OCI-LY3 (cell line): ENCODE measurements around the gene CHST2.

Experiments used
- H2AFZ ChIP-seq: fragments of 200-600, 300-600 bp; shearing (Covaris generic); 2 replicates; pipeline ENCODE4 v1.6.0; 2014; ENCODE audit warnings: antibody characterized with exemption, low read depth, low read length
- H3K27ac ChIP-seq: fragments of 200-600, 300-600 bp; sonication (generic); 2 replicates; pipeline ENCODE4 v1.5.1; 2014; ENCODE audit warnings: mild to moderate bottlenecking, low read length, moderate library complexity, mixed read lengths
- H3K27me3 ChIP-seq: fragments of 200-600, 300-600 bp; sonication (generic); 2 replicates; pipeline ENCODE4 v1.6.1; 2014; ENCODE audit warnings: low read depth, low read length, mixed read lengths
- H3K36me3 ChIP-seq: fragments of 200-600, 300-600 bp; sonication (generic); replicated peaks from 2 replicates; pipeline ENCODE3; 2014; ENCODE audit warnings: low read depth, low read length, mixed read lengths
- H3K4me1 ChIP-seq: fragments of 300-600, 200-600 bp; sonication (generic); 2 replicates; pipeline ENCODE4 v1.6.1; 2014; ENCODE audit warnings: low read length, mixed read lengths
- H3K4me2 ChIP-seq: fragments of 200-600, 300-600 bp; sonication (generic); 2 replicates; pipeline ENCODE4 v1.6.1; 2014; ENCODE audit warnings: low read length, mixed read lengths
- H3K4me3 ChIP-seq: fragments of 300-600, 200-600 bp; sonication (generic); 2 replicates; pipeline ENCODE4 v1.5.1; 2014; ENCODE audit warnings: antibody characterized with exemption, mild to moderate bottlenecking, low read length, moderate library complexity
- H3K79me2 ChIP-seq: fragments of 300-600, 200-600 bp; shearing (Covaris generic); 2 replicates; pipeline ENCODE4 v1.6.1; 2014; ENCODE audit warnings: mild to moderate bottlenecking, low read length, mixed read lengths
- H3K9ac ChIP-seq: fragments of 300-600, 200-600 bp; shearing (Covaris generic); 2 replicates; pipeline ENCODE4 v1.6.0; 2014; ENCODE audit warnings: mild to moderate bottlenecking, low read length, moderate library complexity
- H3K9me3 ChIP-seq: fragments of 200-600, 300-600 bp; shearing (Covaris generic); 2 replicates; pipeline ENCODE4 v1.6.1; 2014; ENCODE audit warnings: low read length, mixed read lengths; ENCODE audit not compliant: insufficient read depth
- H4K20me1 ChIP-seq: fragments of 200-600, 300-600 bp; sonication (generic); 2 replicates; pipeline ENCODE4 v1.6.1; 2016; ENCODE audit warnings: low read length, mixed read lengths; ENCODE audit not compliant: insufficient read depth
- CTCF ChIP-seq: fragments of 200-600, 300-600 bp; sonication (generic); IDR thresholded peaks from 2 replicates; pipeline ENCODE4 v1.5.1; 2014; ENCODE audit warnings: antibody characterized with exemption, low read length, low read depth
- EZH2phosphoT487 ChIP-seq: fragments of 200-600 bp; shearing (Covaris generic); IDR thresholded peaks from 2 replicates; pipeline ENCODE4 v1.6.1; 2018; ENCODE audit warnings: antibody characterized with exemption, mixed run types, low read depth

CHST2 gene

DNA sequence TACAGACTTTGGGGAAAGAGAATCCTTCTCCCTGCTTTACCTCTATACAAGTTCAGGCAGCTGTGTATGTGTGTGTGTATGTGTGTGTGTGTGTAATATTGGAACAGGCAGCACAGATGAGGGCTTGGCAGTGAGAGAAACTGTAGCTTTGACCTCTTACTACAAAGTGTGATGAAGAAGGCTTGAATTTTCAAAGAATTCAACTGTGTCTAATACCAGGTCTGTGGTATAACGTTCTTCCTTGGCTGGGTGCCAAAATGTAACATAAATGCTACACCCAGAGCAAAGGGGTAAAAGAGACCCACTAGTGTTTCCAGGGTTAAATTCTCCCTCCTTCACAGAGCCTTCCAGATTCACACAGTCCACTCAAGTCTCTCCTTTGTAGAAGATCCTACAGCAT is 51.1 kb downstream of the CHST2 start:
- no peak overlapping the region for H3K27ac ChIP-seq
- no peak overlapping the region for H3K4me3 ChIP-seq
- 0 out of 2 replicates have a peak, but pooled peaks cover 6% of the 10 kb centered on the region for H3K9me3 ChIP-seq
- no peaks in the 10 kb centered on the region for H4K20me1 ChIP-seq
- H3K4me1 ChIP-seq, result peaks cover 6% of the 10 kb centered on the region
- H3K4me2 ChIP-seq, result no peak overlapping the region
- H3K79me2 ChIP-seq, result no peaks in the 10 kb centered on the region
- H2AFZ ChIP-seq, result no peak overlapping the region
- H3K27me3 ChIP-seq, result no peaks in the 10 kb centered on the region
- TF ChIP-seq EZH2phosphoT487, result no peak
- no peak for TF ChIP-seq CTCF
- no peak overlapping the region for H3K9ac ChIP-seq
- no peaks in the 10 kb centered on the region for H3K36me3 ChIP-seq

DNA sequence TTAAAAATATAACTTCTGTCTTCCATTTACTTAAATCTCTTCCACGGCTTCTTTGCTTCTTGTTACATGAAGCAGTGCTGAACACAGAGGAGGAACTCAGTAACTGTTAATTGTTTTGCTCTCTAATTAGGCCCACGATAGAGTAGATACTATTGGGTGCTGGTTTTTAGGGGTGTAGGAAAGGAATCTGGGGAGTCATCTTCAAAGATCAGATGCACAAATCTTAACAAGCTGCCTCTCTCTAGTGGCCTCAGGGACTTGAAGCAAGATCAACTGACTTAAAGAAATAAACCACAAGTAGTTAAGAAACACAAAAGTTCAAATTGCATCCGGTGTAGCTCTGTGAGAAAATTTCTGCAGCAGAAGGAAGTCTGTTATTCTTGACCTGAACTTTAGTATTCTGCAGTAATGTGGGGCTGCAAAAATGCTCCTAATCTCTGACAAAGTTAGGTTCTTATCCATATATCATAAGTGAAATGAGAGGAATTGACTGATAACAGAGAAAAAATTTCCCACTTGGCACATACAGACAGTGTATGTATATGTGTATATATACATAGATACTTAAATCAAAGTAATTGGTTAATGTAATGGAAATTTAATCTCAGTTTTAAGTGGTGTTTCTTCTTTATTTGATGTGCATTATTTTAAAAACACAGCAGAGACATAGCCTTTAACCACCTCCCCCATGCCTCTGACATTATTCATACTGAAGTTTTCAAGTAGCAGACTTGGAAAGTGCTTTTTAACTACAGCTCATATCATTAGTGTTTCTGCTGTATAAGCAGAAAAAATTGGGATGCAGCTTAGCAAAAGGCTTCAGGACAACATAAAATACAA is 51.8 kb downstream of the CHST2 start:
- H3K27me3 ChIP-seq, result no peaks in the 10 kb centered on the region
- no peak overlapping the region for H3K4me3 ChIP-seq
- no peak for TF ChIP-seq CTCF
- TF ChIP-seq EZH2phosphoT487, result no peak
- no peaks in the 10 kb centered on the region for H3K79me2 ChIP-seq
- 0 out of 2 replicates have a peak, but pooled peaks cover 6% of the 10 kb centered on the region for H3K9me3 ChIP-seq
- no peak overlapping the region for H2AFZ ChIP-seq
- no peaks in the 10 kb centered on the region for H3K4me1 ChIP-seq
- no peak overlapping the region for H3K27ac ChIP-seq
- H3K36me3 ChIP-seq, result no peaks in the 10 kb centered on the region
- H3K9ac ChIP-seq, result no peak overlapping the region
- H4K20me1 ChIP-seq, result no peaks in the 10 kb centered on the region
- H3K4me2 ChIP-seq, result no peak overlapping the region

DNA sequence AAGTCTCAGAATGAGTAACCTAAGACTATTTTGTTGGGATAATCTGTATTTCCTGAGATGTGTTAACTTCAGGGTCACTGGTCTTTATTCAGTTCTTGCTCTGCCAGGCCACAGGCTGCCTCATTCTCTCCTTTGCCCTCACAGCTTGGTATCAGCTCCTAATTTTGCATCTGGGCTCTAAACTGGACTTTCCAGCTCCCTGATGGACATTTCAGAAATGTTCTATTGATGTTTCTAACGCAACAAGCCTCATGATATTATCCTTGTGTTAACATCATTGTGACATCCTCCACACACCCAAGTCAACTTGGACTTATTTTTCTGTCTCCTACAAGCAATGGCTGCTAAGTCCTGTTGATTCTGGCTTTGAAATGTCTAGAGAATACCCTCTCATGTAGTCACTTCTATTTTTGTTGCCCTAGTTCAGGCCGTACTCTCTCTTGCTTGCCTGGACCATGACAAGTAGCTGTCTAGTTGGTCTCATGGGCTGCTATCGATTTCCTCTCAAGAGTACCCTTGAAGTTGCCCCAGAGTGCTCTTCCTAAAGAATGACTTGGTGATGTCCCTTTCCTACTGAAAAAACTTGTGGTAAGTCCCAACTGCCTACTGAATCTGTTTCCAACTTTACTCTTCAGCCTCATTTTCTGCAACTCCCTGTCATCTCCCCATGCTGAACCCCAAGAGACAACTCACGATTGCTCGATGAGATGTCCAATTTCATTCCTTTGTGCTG is 52.7 kb downstream of the CHST2 start:
- Histone ChIP-seq H3K4me3 (no peak overlapping the region), H3K9me3 (0 out of 2 replicates have a peak, but pooled peaks cover 6% of the 10 kb centered on the region), H2AFZ (no peak overlapping the region), H3K36me3 (no peaks in the 10 kb centered on the region), H3K4me2 (no peak overlapping the region), H3K27ac (no peak overlapping the region), H3K4me1 (no peaks in the 10 kb centered on the region), H3K79me2 (no peaks in the 10 kb centered on the region), H3K9ac (no peak overlapping the region), H4K20me1 (no peaks in the 10 kb centered on the region), H3K27me3 (no peaks in the 10 kb centered on the region)
- TF ChIP-seq CTCF, result no peak
- TF ChIP-seq EZH2phosphoT487, result no peak

- Histone ChIP-seq H3K27me3 (no peaks in the 10 kb centered on the region), H2AFZ (no peak overlapping the region), H3K27ac (no peak overlapping the region), H3K9me3 (0 out of 2 replicates have a peak, but pooled peaks cover 6% of the 10 kb centered on the region), H3K4me1 (no peaks in the 10 kb centered on the region), H4K20me1 (no peaks in the 10 kb centered on the region), H3K36me3 (no peaks in the 10 kb centered on the region), H3K4me3 (no peak overlapping the region), H3K79me2 (no peaks in the 10 kb centered on the region), H3K9ac (no peak overlapping the region), H3K4me2 (no peak overlapping the region)
- TF ChIP-seq EZH2phosphoT487 (no peak), CTCF (no peak)
These were observed 53.2 kb downstream of the CHST2 start for GRCh38 chr3:143172795-143173145.
